DMS114 treated with DMSO at 0.1 percent for 48 hours (cell line): ENCODE measurements around the gene FBXO7.
A peak's percentile ranks its signal among the peaks of the same experiment; 100 is the strongest.

ENCODE experiments used
- DNase-seq: peaks from one replicate; lab custom pipeline; 2025; ENCODE audit not compliant: unreplicated experiment; lab: John Stamatoyannopoulos, UW

FBXO7 gene

GRCh38 chr22:32489377-32489776 lies 14.8 kb downstream of the FBXO7 start:
- DNase-seq, result no peak

- no peak for DNase-seq
Measured at GRCh38 chr22:32490279-32490678, 15.7 kb downstream of the FBXO7 start.

GRCh38 chr22:32492111-32492510 lies 17.5 kb downstream of the FBXO7 start:
- DNase-seq, result no peak

GRCh38 chr22:32493551-32493950 lies 18.9 kb downstream of the FBXO7 start:
- no peak for DNase-seq

- no peak for DNase-seq
Measured at GRCh38 chr22:32494971-32495370, 20.4 kb downstream of the FBXO7 start.

GRCh38 chr22:32499666-32500065 lies 25.1 kb downstream of the FBXO7 start:
- no peak for DNase-seq

- no peak for DNase-seq
Measured at GRCh38 chr22:32501836-32502752, 27.5 kb downstream of the FBXO7 start.

- no peak for DNase-seq
Measured at GRCh38 chr22:32509045-32509444, 34.4 kb downstream of the FBXO7 start.

GRCh38 chr22:32511274-32511673 lies 36.7 kb downstream of the FBXO7 start:
- no peak for DNase-seq

- no peak for DNase-seq
Measured at GRCh38 chr22:32511776-32512175, 37.2 kb downstream of the FBXO7 start.

GRCh38 chr22:32512267-32512982 lies 37.8 kb downstream of the FBXO7 start:
- DNase-seq, result no peak

GRCh38 chr22:32515084-32515483 lies 40.5 kb downstream of the FBXO7 start:
- DNase-seq, result no peak

GRCh38 chr22:32517488-32517887 lies 42.9 kb downstream of the FBXO7 start:
- DNase-seq, result no peak

- no peak for DNase-seq
Measured at GRCh38 chr22:32517921-32518320, 43.3 kb downstream of the FBXO7 start.

- DNase-seq, result no peak
Measured at GRCh38 chr22:32518381-32518780, 43.8 kb downstream of the FBXO7 start.

GRCh38 chr22:32518848-32519247 lies 44.2 kb downstream of the FBXO7 start:
- DNase-seq, result no peak

GRCh38 chr22:32520612-32521011 lies 46.0 kb downstream of the FBXO7 start:
- DNase-seq, result no peak

GRCh38 chr22:32522237-32522636 lies 47.6 kb downstream of the FBXO7 start:
- DNase-seq, result no peak

GRCh38 chr22:32527756-32528155 lies 53.1 kb downstream of the FBXO7 start:
- DNase-seq, result no peak

- no peak for DNase-seq
Measured at GRCh38 chr22:32528316-32528715, 53.7 kb downstream of the FBXO7 start.

- DNase-seq, result peak; percentile 61
Measured at GRCh38 chr22:32528984-32529982, 54.7 kb downstream of the FBXO7 start.
